ENCODE data around the gene MAP3K20.
"Not testable (repeated sequence)": the region's sequence is repeated elsewhere in the genome, so short reads cannot be mapped to it uniquely, and the experiment has no call there.

MAP3K20 gene

DNA sequence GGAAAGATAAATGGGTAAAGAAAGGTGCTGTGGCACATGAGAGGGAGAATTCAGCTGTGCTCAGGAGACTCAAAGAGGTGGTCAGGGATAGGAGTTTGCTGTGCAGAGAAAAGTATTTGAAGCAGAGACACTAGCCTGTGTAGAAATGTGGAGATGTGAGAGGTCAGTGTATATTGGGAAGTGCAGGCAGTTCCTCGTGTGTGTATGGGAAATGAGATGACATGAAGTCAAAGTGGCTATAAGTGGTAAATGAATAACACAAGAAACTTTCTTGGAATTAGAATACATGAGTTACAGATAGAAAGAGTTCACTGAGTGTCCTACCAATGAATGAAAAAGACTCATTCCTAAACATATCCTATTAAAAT, 11.6 kb downstream of the MAP3K20 start:
- Mint-ChIP-seq H3K27me3 (peaks cover 17% of the 10 kb centered on the region), H3K27ac (no peak overlapping the region), H3K4me3 (no peak overlapping the region), H3K36me3 (peaks cover 1% of the 10 kb centered on the region), H3K4me1 (no peaks in the 10 kb centered on the region), H3K9me3 (no peaks in the 10 kb centered on the region)
- DNase-seq, result no peak
- CTCF ChIA-PET, result no interaction called here

DNA sequence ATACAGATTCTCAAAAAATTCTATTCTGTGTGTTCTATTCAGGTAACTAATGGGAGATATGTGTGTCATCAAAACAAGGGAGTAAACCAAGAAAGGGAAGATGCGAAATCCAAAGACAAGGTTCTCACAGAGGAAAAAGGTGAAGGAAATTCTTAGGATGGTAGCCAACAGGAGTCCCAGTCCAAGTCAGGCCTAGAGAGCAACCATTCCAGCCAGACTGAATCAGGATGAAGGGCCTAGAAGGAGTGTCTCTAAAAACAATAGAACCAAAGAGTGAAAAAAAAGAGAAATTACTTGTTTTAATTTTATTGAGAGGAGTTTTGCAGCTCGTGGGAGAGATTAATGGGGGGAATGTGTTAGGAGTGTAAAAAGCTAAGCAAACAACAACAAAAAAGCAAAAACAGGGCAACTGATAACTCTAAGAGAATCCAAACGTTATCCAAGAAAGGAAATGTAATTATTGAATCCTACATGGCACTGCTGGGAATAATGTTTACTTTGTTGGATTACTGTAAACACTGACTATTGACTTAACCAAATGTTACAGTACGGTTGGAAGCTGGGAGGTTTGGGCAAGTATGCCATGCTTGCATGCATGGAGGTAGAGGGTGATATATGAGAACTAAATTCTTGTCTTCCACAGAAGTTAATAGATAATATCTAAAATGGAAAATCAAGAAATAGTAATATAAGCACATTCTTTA, 12.3 kb downstream of the MAP3K20 start:
- CTCF ChIA-PET, result interaction anchor here (0.6 to 1.7 kb wide), 2 partner anchors 8 to 282 kb away, joined by 4 read pairs; no protein-coding TSS in a partner anchor
- H3K4me1 Mint-ChIP-seq, result no peaks in the 10 kb centered on the region
- H3K27ac Mint-ChIP-seq, result no peak overlapping the region
- H3K27me3 Mint-ChIP-seq, result peaks cover 12% of the 10 kb centered on the region
- no peak for DNase-seq
- no peaks in the 10 kb centered on the region for H3K9me3 Mint-ChIP-seq
- peaks cover 1% of the 10 kb centered on the region for H3K36me3 Mint-ChIP-seq
- no peak overlapping the region for H3K4me3 Mint-ChIP-seq

DNA sequence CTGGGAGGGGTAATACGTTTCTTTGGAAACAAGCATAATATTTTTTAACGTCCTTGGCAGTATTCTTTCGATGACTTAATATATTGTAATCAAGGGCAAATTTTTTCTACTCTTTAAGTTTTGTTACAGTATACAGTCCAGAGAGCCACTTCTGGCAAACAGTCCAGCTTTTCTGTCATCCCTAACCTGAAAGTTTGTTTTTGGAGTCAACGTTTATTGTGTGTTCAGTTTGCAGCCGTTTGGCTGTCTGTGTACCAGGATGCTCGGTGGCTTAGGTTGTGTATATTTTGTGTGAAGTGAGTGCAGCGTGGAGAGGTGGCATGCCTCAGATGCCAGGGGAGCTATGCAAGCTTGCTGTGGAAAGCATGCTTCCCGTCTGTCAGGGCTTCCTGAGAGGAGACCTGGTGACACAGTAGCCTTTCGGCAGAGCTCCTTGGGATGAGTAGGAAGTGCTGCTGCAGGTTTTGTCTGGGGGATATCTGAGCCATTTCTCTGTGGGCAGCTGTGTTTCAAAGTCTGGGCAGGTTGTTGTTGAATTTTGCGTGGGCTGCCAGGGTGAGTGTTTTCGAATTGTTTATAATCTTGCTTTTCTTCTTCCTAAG, 14.7 kb downstream of the MAP3K20 start:
- Mint-ChIP-seq H3K27me3 (peaks cover 8% of the 10 kb centered on the region), H3K4me3 (no peak overlapping the region), H3K27ac (no peak overlapping the region), H3K36me3 (peaks cover 4% of the 10 kb centered on the region), H3K4me1 (no peaks in the 10 kb centered on the region), H3K9me3 (no peaks in the 10 kb centered on the region)
- no peak for DNase-seq
- CTCF ChIA-PET, result interaction anchor here (1.1 to 3.0 kb wide), 3 partner anchors 17 to 121 kb away, joined by 3 to 17 read pairs (median 4); no protein-coding TSS in a partner anchor

DNA sequence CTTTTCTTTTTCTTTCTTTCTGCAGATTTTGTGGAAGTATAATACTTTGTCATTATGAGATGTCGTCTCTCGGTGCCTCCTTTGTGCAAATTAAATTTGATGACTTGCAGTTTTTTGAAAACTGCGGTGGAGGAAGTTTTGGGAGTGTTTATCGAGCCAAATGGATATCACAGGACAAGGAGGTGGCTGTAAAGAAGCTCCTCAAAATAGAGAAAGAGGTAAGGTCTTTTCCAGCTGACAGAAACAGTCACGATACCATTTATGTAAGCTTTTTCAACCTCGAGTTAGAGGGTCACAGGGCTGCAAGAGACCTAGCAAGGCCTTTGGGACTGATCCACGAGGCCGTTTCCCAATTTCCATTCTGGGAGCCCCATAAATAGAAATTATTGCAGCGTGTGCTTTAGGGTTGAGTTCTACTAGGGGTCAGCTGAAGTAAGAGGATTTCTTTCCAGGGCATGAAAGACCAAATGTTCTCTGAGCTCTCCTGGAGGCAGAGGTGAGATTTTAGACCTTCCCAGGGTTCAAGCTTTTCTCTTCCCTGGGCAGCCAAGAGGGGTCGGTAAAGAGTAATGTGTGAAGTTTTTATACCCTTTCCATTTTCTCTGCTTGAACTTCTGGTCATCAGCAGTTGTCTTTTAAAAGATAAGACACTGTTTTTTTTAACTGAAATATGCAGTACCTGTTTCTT, 15.5 kb downstream of the MAP3K20 start:
- peaks cover 7% of the 10 kb centered on the region for H3K36me3 Mint-ChIP-seq
- DNase-seq, result no peak
- H3K27ac Mint-ChIP-seq, result no peak overlapping the region
- H3K27me3 Mint-ChIP-seq, result peaks cover 8% of the 10 kb centered on the region
- no peaks in the 10 kb centered on the region for H3K4me1 Mint-ChIP-seq
- CTCF ChIA-PET, result interaction anchor here (0.8 to 3.0 kb wide), 4 partner anchors 11 to 120 kb away, joined by 3 to 17 read pairs (median 4); no protein-coding TSS in a partner anchor
- H3K9me3 Mint-ChIP-seq, result no peaks in the 10 kb centered on the region
- H3K4me3 Mint-ChIP-seq, result no peak overlapping the region

DNA sequence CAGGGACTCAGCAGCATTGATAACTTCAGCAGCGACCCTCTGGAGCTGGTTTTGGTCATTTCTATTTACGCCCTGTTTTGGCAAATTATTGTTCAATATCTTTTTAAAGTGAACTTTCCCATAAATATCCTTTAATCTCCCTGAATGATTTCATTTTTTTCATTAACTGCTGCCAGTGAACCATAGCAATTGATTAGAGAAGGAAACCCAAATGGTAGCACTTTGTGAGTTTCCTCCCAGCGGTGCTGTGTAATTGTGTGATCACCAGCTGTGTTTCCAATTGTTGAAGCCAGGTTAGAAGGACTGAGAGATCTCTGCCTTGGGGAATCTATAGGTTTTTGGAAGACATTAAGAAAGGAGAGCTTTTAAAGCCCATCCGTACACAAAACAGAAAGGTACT, 16.3 kb downstream of the MAP3K20 start:
- CTCF ChIA-PET, result interaction anchor here (0.7 to 3.0 kb wide), 3 partner anchors 18 to 119 kb away, joined by 3 to 17 read pairs (median 4); no protein-coding TSS in a partner anchor
- Mint-ChIP-seq H3K27ac (no peak overlapping the region), H3K4me1 (no peaks in the 10 kb centered on the region), H3K4me3 (no peak overlapping the region), H3K27me3 (peaks cover 3% of the 10 kb centered on the region), H3K9me3 (no peaks in the 10 kb centered on the region), H3K36me3 (peaks cover 7% of the 10 kb centered on the region)
- DNase-seq, result no peak

DNA sequence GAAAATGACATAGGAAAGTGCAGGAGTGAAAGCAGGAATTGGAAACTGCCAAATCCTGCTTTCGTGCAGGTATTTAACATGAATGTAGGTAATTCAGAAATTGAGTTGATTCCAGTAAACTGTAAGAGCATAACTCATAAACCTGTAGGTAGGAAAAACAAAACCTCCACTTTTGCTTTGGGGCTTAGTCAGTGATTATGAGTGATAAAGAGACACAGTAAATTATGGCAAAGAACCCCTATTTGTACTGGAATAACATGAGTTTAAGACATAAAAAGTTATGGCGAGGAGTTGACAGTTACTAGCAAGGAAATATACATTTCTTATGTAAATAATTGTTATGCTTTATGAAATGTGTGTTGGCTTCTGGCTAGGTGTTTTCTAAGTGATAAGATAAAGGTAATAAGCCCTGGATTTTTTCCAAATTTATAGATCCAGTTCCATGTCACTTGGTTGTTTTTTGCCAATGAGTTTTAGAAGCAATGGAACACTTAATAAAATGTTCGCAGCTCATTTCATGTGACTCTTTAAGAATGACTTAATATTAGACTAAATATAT, 17.3 kb downstream of the MAP3K20 start:
- Mint-ChIP-seq H3K27me3 (no peaks in the 10 kb centered on the region), H3K36me3 (peaks cover 7% of the 10 kb centered on the region), H3K9me3 (no peaks in the 10 kb centered on the region), H3K27ac (no peak overlapping the region), H3K4me1 (no peaks in the 10 kb centered on the region), H3K4me3 (no peak overlapping the region)
- CTCF ChIA-PET, result interaction anchor here (0.7 to 3.0 kb wide), 2 partner anchors 115 to 118 kb away, joined by 3 to 17 read pairs; no protein-coding TSS in a partner anchor
- no peak for DNase-seq

DNA sequence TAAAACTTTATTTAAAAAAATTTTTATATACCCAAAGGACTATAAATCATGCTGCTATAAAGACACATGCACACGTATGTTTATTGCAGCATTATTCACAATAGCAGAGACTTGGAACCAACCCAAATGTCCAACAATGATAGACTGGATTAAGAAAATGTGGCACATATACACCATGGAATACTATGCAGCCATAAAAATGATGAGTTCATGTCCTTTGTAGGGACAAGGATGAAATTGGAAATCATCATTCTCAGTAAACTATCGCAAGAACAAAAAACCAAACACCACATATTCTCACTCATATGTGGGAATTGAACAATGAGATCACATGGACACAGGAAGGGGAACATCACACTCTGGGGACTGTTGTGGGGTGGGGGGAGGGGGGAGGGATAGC, 18.0 kb downstream of the MAP3K20 start:
- CTCF ChIA-PET, H3K4me1 Mint-ChIP-seq, H3K9me3 Mint-ChIP-seq, H3K27me3 Mint-ChIP-seq, H3K36me3 Mint-ChIP-seq, DNase-seq, H3K27ac Mint-ChIP-seq, H3K4me3 Mint-ChIP-seq: not testable (repeated sequence)

DNA sequence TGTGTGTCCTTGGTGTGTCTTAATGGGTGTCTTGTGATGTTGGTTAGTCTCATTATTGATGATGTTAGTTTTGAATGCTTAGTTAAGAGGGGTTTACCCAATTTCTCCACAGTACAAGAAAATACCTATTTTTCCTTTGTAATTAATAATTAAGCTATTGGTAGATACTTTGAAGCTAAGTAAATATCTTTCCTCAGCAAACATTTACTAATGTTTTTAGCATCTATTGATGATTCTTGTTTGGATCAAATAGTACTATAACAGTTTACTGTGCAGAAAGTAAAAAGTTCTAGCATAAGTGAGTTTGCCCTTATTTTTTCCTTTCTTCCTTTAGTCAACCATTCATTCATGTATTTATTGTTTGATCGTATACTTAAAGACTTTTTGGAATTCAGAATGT, 19.1 kb downstream of the MAP3K20 start:
- H3K27me3 Mint-ChIP-seq, result no peaks in the 10 kb centered on the region
- CTCF ChIA-PET, result no interaction called here
- H3K9me3 Mint-ChIP-seq, result no peaks in the 10 kb centered on the region
- no peak overlapping the region for H3K27ac Mint-ChIP-seq
- peaks cover 7% of the 10 kb centered on the region for H3K36me3 Mint-ChIP-seq
- H3K4me1 Mint-ChIP-seq, result no peaks in the 10 kb centered on the region
- DNase-seq, result no peak
- no peak overlapping the region for H3K4me3 Mint-ChIP-seq

DNA sequence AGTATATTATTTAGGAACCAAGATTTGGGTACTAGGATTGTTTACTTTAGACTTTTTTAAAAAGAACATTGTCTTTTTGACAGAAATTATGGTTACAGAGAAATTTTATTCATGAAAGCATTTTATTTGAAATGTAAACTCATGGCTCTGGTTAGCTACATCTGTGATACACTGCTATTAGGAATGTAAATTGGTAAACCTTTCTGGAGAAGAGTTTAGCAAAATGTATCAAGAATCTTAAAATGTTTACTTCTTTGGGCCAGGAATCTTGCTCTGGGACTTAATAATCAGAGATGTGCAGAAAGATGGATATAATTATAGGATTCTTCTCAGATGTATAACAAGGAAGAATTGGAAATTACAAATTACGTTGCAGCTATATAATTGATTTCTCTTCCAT, 19.7 kb downstream of the MAP3K20 start:
- no peak for DNase-seq
- CTCF ChIA-PET, result no interaction called here
- no peak overlapping the region for H3K4me3 Mint-ChIP-seq
- H3K4me1 Mint-ChIP-seq, result no peaks in the 10 kb centered on the region
- no peaks in the 10 kb centered on the region for H3K27me3 Mint-ChIP-seq
- H3K36me3 Mint-ChIP-seq, result peaks cover 7% of the 10 kb centered on the region
- no peaks in the 10 kb centered on the region for H3K9me3 Mint-ChIP-seq
- H3K27ac Mint-ChIP-seq, result no peak overlapping the region

DNA sequence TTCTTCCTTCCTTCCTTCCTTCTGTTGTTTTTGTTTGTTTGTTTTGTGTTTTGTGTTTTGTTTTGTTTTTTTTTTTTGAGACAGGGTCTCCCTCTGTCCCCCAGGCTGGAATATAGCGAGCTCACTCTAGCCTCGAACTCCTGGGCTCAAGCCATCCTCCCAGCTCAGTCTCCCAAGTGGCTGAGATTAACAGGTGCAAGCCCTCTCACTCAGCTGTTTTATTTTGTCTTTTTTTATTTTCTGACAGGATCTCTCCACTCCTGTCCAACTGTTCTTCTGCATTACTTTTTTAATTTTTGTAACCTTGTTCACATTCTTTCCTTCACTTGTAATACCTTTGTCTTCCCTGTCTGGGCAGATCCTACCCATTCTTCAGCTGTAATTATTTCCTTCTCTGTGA, 23.6 kb downstream of the MAP3K20 start:
- no peak overlapping the region for H3K27ac Mint-ChIP-seq
- no peaks in the 10 kb centered on the region for H3K9me3 Mint-ChIP-seq
- no peaks in the 10 kb centered on the region for H3K4me1 Mint-ChIP-seq
- no peak for DNase-seq
- no peaks in the 10 kb centered on the region for H3K27me3 Mint-ChIP-seq
- peaks cover 5% of the 10 kb centered on the region for H3K36me3 Mint-ChIP-seq
- H3K4me3 Mint-ChIP-seq, result no peak overlapping the region
- CTCF ChIA-PET, result no interaction called here

DNA sequence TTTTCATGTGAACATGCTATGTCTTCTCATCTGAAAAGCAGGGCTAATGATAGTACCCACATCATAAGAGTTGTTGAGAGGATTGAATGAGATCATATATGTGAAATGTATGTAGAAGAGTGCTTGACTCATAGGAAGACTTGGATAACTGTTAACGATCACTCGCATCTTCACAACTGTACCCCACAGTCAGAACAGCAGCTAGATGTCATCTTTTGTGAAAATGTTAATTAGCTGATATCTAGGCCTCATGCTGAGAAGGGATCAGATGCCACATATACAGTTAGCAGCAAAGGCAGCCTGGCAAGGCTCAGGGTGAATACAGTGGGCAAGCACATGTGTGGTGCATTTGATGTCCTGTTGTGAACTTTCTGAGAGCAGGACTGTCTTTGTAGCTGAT, 24.2 kb downstream of the MAP3K20 start:
- no peak overlapping the region for H3K27ac Mint-ChIP-seq
- H3K4me1 Mint-ChIP-seq, result no peaks in the 10 kb centered on the region
- H3K4me3 Mint-ChIP-seq, result no peak overlapping the region
- peaks cover under 1% of the 10 kb centered on the region for H3K27me3 Mint-ChIP-seq
- H3K9me3 Mint-ChIP-seq, result no peaks in the 10 kb centered on the region
- no peak for DNase-seq
- CTCF ChIA-PET, result no interaction called here
- peaks cover 3% of the 10 kb centered on the region for H3K36me3 Mint-ChIP-seq

DNA sequence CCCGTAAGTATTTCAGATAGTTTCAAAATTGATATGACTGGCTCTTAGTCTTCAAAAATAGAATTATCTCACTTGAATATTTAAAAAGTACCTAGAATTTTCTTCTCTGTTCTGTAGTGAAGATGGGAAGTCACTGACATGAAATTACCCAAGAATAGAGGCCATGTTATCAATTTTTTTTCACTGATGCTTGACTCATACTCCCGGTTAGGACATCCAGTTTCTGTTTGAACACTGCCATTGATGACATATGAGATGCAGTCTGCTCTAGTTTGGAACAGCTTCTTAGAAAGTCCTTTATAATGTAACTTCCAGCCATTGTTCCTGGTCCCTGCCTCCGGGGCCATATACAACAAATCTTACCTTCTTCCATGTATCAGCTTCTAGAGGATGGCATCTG, 26.0 kb downstream of the MAP3K20 start:
- H3K9me3 Mint-ChIP-seq, result no peaks in the 10 kb centered on the region
- DNase-seq, result no peak

DNA sequence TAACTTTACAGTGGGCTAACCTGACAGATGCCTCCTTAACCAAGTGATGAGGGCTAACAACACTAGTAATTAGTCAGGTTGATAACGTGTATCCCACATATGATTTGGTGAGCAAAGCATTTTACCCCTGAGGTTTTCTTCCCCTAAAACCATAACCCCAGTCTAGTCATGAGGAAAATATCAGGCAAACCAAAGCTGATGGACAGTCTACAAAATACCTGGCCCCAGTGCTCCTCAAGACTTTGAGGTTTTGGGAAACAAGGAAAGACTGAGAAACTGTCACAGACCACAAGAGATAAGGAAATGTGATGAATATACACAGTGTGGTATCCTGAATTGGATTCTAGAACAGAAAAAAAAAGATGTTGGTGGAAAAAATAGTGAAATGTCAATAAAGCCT, 28.5 kb downstream of the MAP3K20 start:
- Mint-ChIP-seq H3K4me3 (no peak overlapping the region), H3K27me3 (peaks cover 9% of the 10 kb centered on the region), H3K27ac (no peak overlapping the region), H3K36me3 (no peaks in the 10 kb centered on the region), H3K4me1 (no peaks in the 10 kb centered on the region), H3K9me3 (no peaks in the 10 kb centered on the region)
- CTCF ChIA-PET, result no interaction called here
- DNase-seq, result no peak

More for the DNA sequence above, 26.0 kb downstream of the MAP3K20 start:
- Mint-ChIP-seq H3K4me3 (no peak overlapping the region), H3K36me3 (no peaks in the 10 kb centered on the region), H3K27ac (no peak overlapping the region), H3K27me3 (peaks cover 5% of the 10 kb centered on the region), H3K4me1 (no peaks in the 10 kb centered on the region)
- CTCF ChIA-PET, result no interaction called here

DNA sequence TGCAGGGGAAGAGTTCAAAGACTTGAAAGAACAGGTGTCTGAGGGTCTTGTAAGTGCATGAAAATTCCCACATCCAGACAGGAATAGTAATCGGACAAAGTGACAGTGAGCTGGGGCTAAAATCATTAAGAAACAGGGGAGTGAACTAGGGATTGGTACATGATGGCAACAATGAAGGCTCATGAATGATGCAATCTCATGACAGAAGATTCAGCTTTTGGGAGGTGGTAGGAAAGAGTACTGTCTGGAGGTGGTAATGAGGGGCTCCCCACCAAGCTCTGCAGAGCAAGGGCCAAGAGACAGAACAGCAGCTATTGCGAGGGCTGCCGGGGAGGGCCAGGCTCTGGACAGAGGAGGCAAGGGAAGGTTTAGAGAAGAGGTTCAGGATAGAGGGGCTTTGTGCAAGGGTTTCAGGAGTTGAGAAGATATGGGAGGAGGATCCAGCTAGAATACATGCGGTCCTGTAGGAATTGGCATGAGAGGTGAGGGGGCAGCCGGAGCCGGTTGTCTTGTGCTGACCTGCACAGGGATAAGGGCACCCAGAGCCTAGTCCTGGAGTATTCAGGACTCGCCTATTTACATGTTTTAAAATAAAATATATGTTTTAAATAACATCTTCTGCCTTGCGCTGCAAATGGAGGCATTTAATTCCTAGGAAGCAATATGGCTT, 31.4 kb downstream of the MAP3K20 start:
- Mint-ChIP-seq H3K4me3 (no peak overlapping the region), H3K27me3 (peaks cover 9% of the 10 kb centered on the region), H3K9me3 (no peaks in the 10 kb centered on the region), H3K27ac (no peak overlapping the region), H3K36me3 (no peaks in the 10 kb centered on the region), H3K4me1 (no peaks in the 10 kb centered on the region)
- DNase-seq, result no peak
- CTCF ChIA-PET, result no interaction called here

Measured in activated naive CD4-positive, alpha-beta T cell treated with anti-CD3 and anti-CD28 coated beads, Interleukin-2, amount 10 ng/mL, durations not matched to agents 7 days and 5 days (primary cell).